ENCODE data around the gene MAG. TPM values are rescaled to one million over a fixed set of nuclear protein-coding genes. Genes with fewer than 3 reads are reported as not detected.
A peak's percentile ranks its signal among the peaks of the same experiment; 100 is the strongest.

The MAG gene
- polyA plus RNA-seq, 4 donors: 0.07 TPM; not detected in 3

DNA sequence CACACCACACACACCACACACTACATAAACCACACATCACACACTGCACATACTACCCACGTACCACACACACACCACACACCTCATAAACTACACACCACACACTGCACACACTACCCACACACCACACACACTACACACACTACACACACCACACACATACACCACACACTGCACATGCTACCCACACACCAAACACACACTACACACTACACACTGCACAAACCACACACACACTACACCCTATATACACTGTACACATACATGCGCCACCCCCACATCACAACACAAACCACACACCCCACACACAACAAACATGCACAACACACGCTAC, 5.5 kb downstream of the MAG start:
- WGBS, 3 donors: 93 to 100% (median 96%) methylated on average over 3 of the region's 3 CpGs
- Histone ChIP-seq H3K36me3 (ENCODE audit: control insufficient read depth in 3 of 3, insufficient read depth in 2 of 3, low read depth in 1 of 3, low read length in 3 of 3) (no peaks in the 10 kb centered on the region), H3K27me3 (ENCODE audit: control insufficient read depth in 3 of 3, insufficient read depth in 3 of 3, low read length in 3 of 3) (peaks cover 0 to 6% (median 0%) of the 10 kb centered on the region in 3 donors), H3K9me3 (ENCODE audit: control insufficient read depth in 2 of 2, insufficient read depth in 1 of 2, low read depth in 1 of 2, low read length in 1 of 2) (no peaks in the 10 kb centered on the region), H3K27ac (ENCODE audit: low read depth in 1 of 3, low read length in 2 of 3) (no peak overlapping the region), H3K4me1 (ENCODE audit: control insufficient read depth in 3 of 3, insufficient read depth in 2 of 3, low read depth in 1 of 3, low read length in 2 of 3) (no peaks in the 10 kb centered on the region), H3K4me3 (ENCODE audit: low read depth in 1 of 3, low read length in 3 of 3) (no peak overlapping the region)
- FAIRE-seq (no peak), DNase-seq (no peak)

DNA sequence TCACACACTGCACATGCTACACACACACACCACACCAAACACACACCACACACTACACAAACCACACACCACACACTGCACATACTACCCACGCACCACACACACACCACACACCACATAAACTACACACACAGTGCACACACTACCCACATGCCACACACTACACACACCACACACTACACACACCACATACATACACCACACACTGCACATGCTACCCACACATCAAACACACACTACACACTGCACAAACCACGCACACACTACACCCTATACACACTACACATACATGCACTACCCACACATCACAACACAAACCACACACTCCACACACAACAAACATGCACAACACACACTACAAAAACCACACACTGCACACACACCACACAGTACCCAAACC, 6.0 kb downstream of the MAG start:
- H3K27me3 ChIP-seq (ENCODE audit: control insufficient read depth in 3 of 3, insufficient read depth in 3 of 3, low read length in 3 of 3): peaks cover 0 to 6% (median 0%) of the 10 kb centered on the region in 3 donors
- no peak for FAIRE-seq
- H3K4me3 ChIP-seq (ENCODE audit: low read depth in 1 of 3, low read length in 3 of 3): no peak overlapping the region
- H3K27ac ChIP-seq (ENCODE audit: low read depth in 1 of 3, low read length in 2 of 3): no peak overlapping the region
- no peak for DNase-seq
- H3K36me3 ChIP-seq (ENCODE audit: control insufficient read depth in 3 of 3, insufficient read depth in 2 of 3, low read depth in 1 of 3, low read length in 3 of 3): no peaks in the 10 kb centered on the region
- H3K4me1 ChIP-seq (ENCODE audit: control insufficient read depth in 3 of 3, insufficient read depth in 2 of 3, low read depth in 1 of 3, low read length in 2 of 3): no peaks in the 10 kb centered on the region
- no peaks in the 10 kb centered on the region for H3K9me3 ChIP-seq (ENCODE audit: control insufficient read depth in 2 of 2, insufficient read depth in 1 of 2, low read depth in 1 of 2, low read length in 1 of 2)
- 88 to 100% (median 97%) methylated on average over 2 of the region's 2 CpGs for WGBS, 3 donors

DNA sequence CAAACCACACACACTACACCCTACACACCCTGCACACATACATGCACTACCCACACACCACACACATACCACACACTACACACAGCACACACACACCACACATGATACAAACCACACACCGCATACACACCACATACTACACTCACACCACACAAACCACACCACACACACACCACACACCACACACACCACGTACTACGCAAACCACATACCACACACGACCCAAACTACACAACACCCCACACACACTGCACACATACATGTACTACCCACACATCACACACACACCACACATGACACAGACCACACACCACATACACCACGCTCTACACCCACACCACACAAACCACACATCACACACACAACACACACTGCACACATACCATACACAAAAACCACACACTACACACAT, 6.6 kb downstream of the MAG start:
- H3K36me3 ChIP-seq (ENCODE audit: control insufficient read depth in 3 of 3, insufficient read depth in 2 of 3, low read depth in 1 of 3, low read length in 3 of 3): no peaks in the 10 kb centered on the region
- no peak for DNase-seq
- WGBS, 3 donors: 88 to 95% (median 94%) methylated on average over 5 of the region's 5 CpGs
- peaks cover 0 to 9% (median 0%) of the 10 kb centered on the region in 3 donors for H3K27me3 ChIP-seq (ENCODE audit: control insufficient read depth in 3 of 3, insufficient read depth in 3 of 3, low read length in 3 of 3)
- H3K9me3 ChIP-seq (ENCODE audit: control insufficient read depth in 2 of 2, insufficient read depth in 1 of 2, low read depth in 1 of 2, low read length in 1 of 2): no peaks in the 10 kb centered on the region
- H3K4me1 ChIP-seq (ENCODE audit: control insufficient read depth in 3 of 3, insufficient read depth in 2 of 3, low read depth in 1 of 3, low read length in 2 of 3): no peaks in the 10 kb centered on the region
- no peak overlapping the region for H3K4me3 ChIP-seq (ENCODE audit: low read depth in 1 of 3, low read length in 3 of 3)
- FAIRE-seq: no peak
- no peak overlapping the region for H3K27ac ChIP-seq (ENCODE audit: low read depth in 1 of 3, low read length in 2 of 3)

DNA sequence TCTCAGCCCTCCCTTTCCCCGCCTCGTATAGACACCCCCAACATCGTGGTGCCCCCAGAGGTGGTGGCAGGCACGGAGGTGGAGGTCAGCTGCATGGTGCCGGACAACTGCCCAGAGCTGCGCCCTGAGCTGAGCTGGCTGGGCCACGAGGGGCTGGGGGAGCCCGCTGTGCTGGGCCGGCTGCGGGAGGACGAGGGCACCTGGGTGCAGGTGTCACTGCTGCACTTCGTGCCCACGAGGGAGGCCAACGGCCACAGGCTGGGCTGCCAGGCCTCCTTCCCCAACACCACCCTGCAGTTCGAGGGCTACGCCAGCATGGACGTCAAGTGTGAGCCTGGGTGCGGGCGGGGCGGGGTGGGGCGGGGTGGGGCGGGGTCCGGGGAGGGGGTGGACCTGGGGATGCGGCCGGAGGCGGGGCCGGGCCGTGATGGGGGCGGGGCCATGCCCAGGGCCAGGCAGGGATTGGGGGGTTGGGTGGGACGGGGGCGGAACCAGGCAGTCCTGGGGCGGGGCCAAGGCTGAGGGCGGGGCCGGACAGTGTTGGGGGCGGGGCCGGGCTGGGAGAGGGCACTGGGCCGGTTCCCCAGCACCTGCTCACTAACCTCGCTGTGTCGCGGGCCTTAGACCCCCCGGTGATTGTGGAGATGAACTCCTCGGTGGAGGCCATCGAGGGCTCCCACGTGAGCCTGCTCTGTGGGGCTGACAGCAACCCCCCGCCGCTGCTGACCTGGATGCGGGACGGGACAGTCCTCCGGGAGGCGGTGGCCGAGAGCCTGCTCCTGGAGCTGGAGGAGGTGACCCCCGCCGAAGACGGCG, 7.8 kb downstream of the MAG start:
- FAIRE-seq (no peak), DNase-seq (peak in 1 of 2 donors; percentile 5)
- Histone ChIP-seq H3K4me1 (ENCODE audit: control insufficient read depth in 3 of 3, insufficient read depth in 2 of 3, low read depth in 1 of 3, low read length in 2 of 3) (no peaks in the 10 kb centered on the region), H3K36me3 (ENCODE audit: control insufficient read depth in 3 of 3, insufficient read depth in 2 of 3, low read depth in 1 of 3, low read length in 3 of 3) (no peaks in the 10 kb centered on the region), H3K27me3 (ENCODE audit: control insufficient read depth in 3 of 3, insufficient read depth in 3 of 3, low read length in 3 of 3) (peaks cover 0 to 9% (median 0%) of the 10 kb centered on the region in 3 donors), H3K4me3 (ENCODE audit: low read depth in 1 of 3, low read length in 3 of 3) (no peak overlapping the region), H3K9me3 (ENCODE audit: control insufficient read depth in 2 of 2, insufficient read depth in 1 of 2, low read depth in 1 of 2, low read length in 1 of 2) (no peaks in the 10 kb centered on the region), H3K27ac (ENCODE audit: low read depth in 1 of 3, low read length in 2 of 3) (no peak overlapping the region)
- 49 to 52% (median 51%) methylated on average over 27 to 55 of the region's 55 CpGs for WGBS, 3 donors

DNA sequence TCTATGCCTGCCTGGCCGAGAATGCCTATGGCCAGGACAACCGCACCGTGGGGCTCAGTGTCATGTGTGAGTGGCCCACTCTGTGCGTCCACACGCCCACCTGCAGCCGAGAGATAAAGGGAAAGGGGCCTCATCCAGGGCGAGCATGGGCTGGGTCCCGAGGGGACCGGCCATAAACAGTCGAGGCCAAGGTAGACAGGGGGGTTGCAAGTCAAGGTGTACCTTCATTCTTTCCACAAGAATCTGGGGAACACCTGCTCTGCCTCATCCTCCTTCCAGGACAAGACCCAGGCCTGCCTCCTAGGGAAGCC, 8.3 kb downstream of the MAG start:
- Histone ChIP-seq H3K4me1 (ENCODE audit: control insufficient read depth in 3 of 3, insufficient read depth in 2 of 3, low read depth in 1 of 3, low read length in 2 of 3) (no peaks in the 10 kb centered on the region), H3K36me3 (ENCODE audit: control insufficient read depth in 3 of 3, insufficient read depth in 2 of 3, low read depth in 1 of 3, low read length in 3 of 3) (no peaks in the 10 kb centered on the region), H3K4me3 (ENCODE audit: low read depth in 1 of 3, low read length in 3 of 3) (no peak overlapping the region), H3K9me3 (ENCODE audit: control insufficient read depth in 2 of 2, insufficient read depth in 1 of 2, low read depth in 1 of 2, low read length in 1 of 2) (no peaks in the 10 kb centered on the region), H3K27me3 (ENCODE audit: control insufficient read depth in 3 of 3, insufficient read depth in 3 of 3, low read length in 3 of 3) (peaks cover 0 to 9% (median 0%) of the 10 kb centered on the region in 3 donors), H3K27ac (ENCODE audit: low read depth in 1 of 3, low read length in 2 of 3) (no peak overlapping the region)
- no peak for DNase-seq
- FAIRE-seq: no peak
- WGBS, 3 donors: 54 to 77% (median 76%) methylated on average over 10 of the region's 10 CpGs

DNA sequence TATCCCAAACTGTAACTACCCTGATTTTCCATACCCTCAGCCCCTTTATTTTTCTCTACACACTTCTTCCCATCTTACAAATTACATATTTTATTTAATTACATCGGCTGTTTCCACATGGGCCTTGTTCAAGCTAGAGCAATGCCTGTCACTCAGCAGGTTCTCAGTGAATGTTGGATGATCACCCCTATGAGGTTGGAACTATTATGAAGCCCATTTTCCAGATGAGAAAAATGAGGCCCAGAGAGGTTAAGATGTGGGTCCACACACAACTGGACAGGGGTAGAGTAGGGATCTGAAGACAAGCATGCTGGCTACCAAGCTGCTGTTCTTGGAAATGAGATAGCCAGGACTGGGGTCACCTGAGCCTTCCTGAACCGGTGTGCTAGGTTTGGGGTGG, 10.0 kb downstream of the MAG start:
- no peaks in the 10 kb centered on the region for H3K9me3 ChIP-seq (ENCODE audit: control insufficient read depth in 2 of 2, insufficient read depth in 1 of 2, low read depth in 1 of 2, low read length in 1 of 2)
- no peak for DNase-seq
- no peak for FAIRE-seq
- no peaks in the 10 kb centered on the region for H3K4me1 ChIP-seq (ENCODE audit: control insufficient read depth in 3 of 3, insufficient read depth in 2 of 3, low read depth in 1 of 3, low read length in 2 of 3)
- peaks cover 0 to 9% (median 0%) of the 10 kb centered on the region in 3 donors for H3K27me3 ChIP-seq (ENCODE audit: control insufficient read depth in 3 of 3, insufficient read depth in 3 of 3, low read length in 3 of 3)
- 89 to 98% (median 91%) methylated on average over 2 of the region's 2 CpGs for WGBS, 3 donors
- no peak overlapping the region for H3K27ac ChIP-seq (ENCODE audit: low read depth in 1 of 3, low read length in 2 of 3)
- no peak overlapping the region for H3K4me3 ChIP-seq (ENCODE audit: low read depth in 1 of 3, low read length in 3 of 3)
- no peaks in the 10 kb centered on the region for H3K36me3 ChIP-seq (ENCODE audit: control insufficient read depth in 3 of 3, insufficient read depth in 2 of 3, low read depth in 1 of 3, low read length in 3 of 3)

DNA sequence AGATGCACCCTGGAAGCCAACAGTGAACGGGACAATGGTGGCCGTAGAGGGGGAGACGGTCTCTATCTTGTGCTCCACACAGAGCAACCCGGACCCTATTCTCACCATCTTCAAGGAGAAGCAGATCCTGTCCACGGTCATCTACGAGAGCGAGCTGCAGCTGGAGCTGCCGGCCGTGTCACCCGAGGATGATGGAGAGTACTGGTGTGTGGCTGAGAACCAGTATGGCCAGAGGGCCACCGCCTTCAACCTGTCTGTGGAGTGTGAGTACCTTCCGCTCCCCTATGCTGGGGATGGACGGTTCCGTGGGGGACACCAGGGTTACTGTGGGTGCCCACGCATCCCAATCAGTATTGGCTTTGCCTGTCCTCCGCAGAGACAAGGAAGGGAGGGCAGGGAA, 10.5 kb downstream of the MAG start:
- WGBS, 3 donors: 84 to 85% (median 84%) methylated on average over 16 of the region's 16 CpGs
- Histone ChIP-seq H3K36me3 (ENCODE audit: control insufficient read depth in 3 of 3, insufficient read depth in 2 of 3, low read depth in 1 of 3, low read length in 3 of 3) (no peaks in the 10 kb centered on the region), H3K4me3 (ENCODE audit: low read depth in 1 of 3, low read length in 3 of 3) (no peak overlapping the region), H3K4me1 (ENCODE audit: control insufficient read depth in 3 of 3, insufficient read depth in 2 of 3, low read depth in 1 of 3, low read length in 2 of 3) (no peaks in the 10 kb centered on the region), H3K27ac (ENCODE audit: low read depth in 1 of 3, low read length in 2 of 3) (no peak overlapping the region), H3K27me3 (ENCODE audit: control insufficient read depth in 3 of 3, insufficient read depth in 3 of 3, low read length in 3 of 3) (peaks cover 0 to 9% (median 0%) of the 10 kb centered on the region in 3 donors), H3K9me3 (ENCODE audit: control insufficient read depth in 2 of 2, insufficient read depth in 1 of 2, low read depth in 1 of 2, low read length in 1 of 2) (no peaks in the 10 kb centered on the region)
- no peak for DNase-seq
- no peak for FAIRE-seq

DNA sequence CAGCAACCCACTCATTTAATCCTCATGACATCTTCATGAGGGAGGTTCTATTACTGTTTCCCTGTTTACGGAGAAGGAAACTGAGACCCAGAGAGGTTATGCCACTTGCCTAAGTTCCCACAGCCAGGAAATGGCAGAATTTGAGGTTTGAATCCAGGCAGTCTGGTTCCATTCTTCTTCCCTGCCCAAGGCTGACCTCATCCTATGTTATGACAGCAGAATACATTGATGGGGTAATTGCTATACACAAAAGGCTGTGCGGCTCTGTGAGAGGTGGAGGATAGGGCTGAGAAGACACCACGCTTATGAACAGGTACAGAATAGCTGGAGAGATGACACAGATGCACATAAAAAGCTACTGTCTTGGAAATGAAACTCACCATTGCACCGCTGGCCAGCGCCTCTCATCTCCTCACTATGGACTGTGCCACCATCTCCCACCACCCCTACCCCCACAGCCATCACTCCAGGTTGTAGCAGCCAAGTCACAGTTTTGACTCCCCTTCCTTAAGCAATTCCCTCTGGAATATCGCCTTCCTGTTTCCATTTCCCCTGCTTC, 11.5 kb downstream of the MAG start:
- FAIRE-seq (no peak), DNase-seq (no peak)
- Histone ChIP-seq H3K27ac (ENCODE audit: low read depth in 1 of 3, low read length in 2 of 3) (no peak overlapping the region), H3K36me3 (ENCODE audit: control insufficient read depth in 3 of 3, insufficient read depth in 2 of 3, low read depth in 1 of 3, low read length in 3 of 3) (no peaks in the 10 kb centered on the region), H3K27me3 (ENCODE audit: control insufficient read depth in 3 of 3, insufficient read depth in 3 of 3, low read length in 3 of 3) (peaks cover 0 to 9% (median 0%) of the 10 kb centered on the region in 3 donors), H3K4me3 (ENCODE audit: low read depth in 1 of 3, low read length in 3 of 3) (no peak overlapping the region), H3K9me3 (ENCODE audit: control insufficient read depth in 2 of 2, insufficient read depth in 1 of 2, low read depth in 1 of 2, low read length in 1 of 2) (no peaks in the 10 kb centered on the region), H3K4me1 (ENCODE audit: control insufficient read depth in 3 of 3, insufficient read depth in 2 of 3, low read depth in 1 of 3, low read length in 2 of 3) (no peaks in the 10 kb centered on the region)
- 82 to 90% (median 82%) methylated on average over 6 of the region's 6 CpGs for WGBS, 3 donors

DNA sequence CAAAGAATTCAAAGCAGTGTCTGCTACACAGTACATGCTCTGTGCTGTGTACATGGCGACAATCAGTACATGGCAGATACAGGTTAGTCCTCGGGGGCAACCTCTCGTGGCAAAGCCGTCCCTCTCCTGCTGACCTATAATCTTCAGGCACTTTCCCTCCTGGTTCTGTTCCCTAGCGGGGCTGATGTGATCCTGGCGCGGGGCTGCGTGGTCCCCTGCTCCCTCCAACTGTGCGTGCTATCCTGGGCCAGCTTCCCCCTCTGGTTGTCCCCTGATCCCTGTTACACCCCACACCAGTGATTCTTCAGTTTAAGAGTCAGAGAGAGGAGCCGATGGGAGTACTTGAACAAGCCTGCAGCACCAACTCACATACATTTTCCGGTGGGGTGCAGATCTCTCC, 12.1 kb downstream of the MAG start:
- DNase-seq: no peak
- Histone ChIP-seq H3K27ac (ENCODE audit: low read depth in 1 of 3, low read length in 2 of 3) (no peak overlapping the region), H3K27me3 (ENCODE audit: control insufficient read depth in 3 of 3, insufficient read depth in 3 of 3, low read length in 3 of 3) (peaks cover 0 to 9% (median 0%) of the 10 kb centered on the region in 3 donors), H3K4me1 (ENCODE audit: control insufficient read depth in 3 of 3, insufficient read depth in 2 of 3, low read depth in 1 of 3, low read length in 2 of 3) (no peaks in the 10 kb centered on the region), H3K9me3 (ENCODE audit: control insufficient read depth in 2 of 2, insufficient read depth in 1 of 2, low read depth in 1 of 2, low read length in 1 of 2) (no peaks in the 10 kb centered on the region), H3K36me3 (ENCODE audit: control insufficient read depth in 3 of 3, insufficient read depth in 2 of 3, low read depth in 1 of 3, low read length in 3 of 3) (no peaks in the 10 kb centered on the region), H3K4me3 (ENCODE audit: low read depth in 1 of 3, low read length in 3 of 3) (no peak overlapping the region)
- no peak for FAIRE-seq
- 81 to 89% (median 86%) methylated on average over 11 of the region's 11 CpGs for WGBS, 3 donors
